H1 (cell line): ENCODE measurements around the gene FOXQ1. TPM values are rescaled to one million over a fixed set of nuclear protein-coding genes. Genes with fewer than 3 reads are reported as not detected.

Source experiments
- CTCF ChIA-PET: fragments of 300-600 bp; sonication (Branson Sonifier 250); formaldehyde crosslinking; loops from one replicate; lab custom pipeline; 2021; ENCODE audit not compliant: partially characterized antibody; lab: Charles Lee
- POLR2A ChIA-PET: fragments of 300-600 bp; sonication (Branson Sonifier 250); formaldehyde crosslinking; loops from one replicate; lab custom pipeline; 2021; ENCODE audit warnings: inconsistent platforms; ENCODE audit not compliant: partially characterized antibody; lab: Charles Lee
- DNase-seq, 2 experiments: peaks; one replicate each; pipeline versions ENCODE4 v3.0.0 to v3.0.0-alpha.2; 2010 to 2022; ENCODE audit warnings: low spot score in 2 of 2, low read depth in 1 of 2, mixed read lengths in 1 of 2
- FAIRE-seq: peaks from 2 replicates; lab custom pipeline; 2011; peaks lifted over from hg19 to GRCh38; lab: Jason Lieb, UNC
- H2AFZ ChIP-seq: 2 replicates; pipeline ENCODE4 v1.8.1; 2012; ENCODE audit warnings: low read length, inconsistent platforms
- H2AK5ac ChIP-seq: 2 replicates; pipeline ENCODE4 v1.6.1; 2013; ENCODE audit warnings: low read depth, low read length
- H2BK120ac ChIP-seq: replicated peaks from 2 replicates; pipeline ENCODE3; 2013; ENCODE audit warnings: low read depth, low read length, inconsistent platforms
- H2BK12ac ChIP-seq: 2 replicates; pipeline ENCODE4 v1.6.1; 2013; ENCODE audit warnings: low read depth, low read length
- H2BK15ac ChIP-seq: 2 replicates; pipeline ENCODE4 v1.6.1; 2013; ENCODE audit warnings: low read length
- H2BK20ac ChIP-seq: 2 replicates; pipeline ENCODE4 v1.6.1; 2013; ENCODE audit warnings: low read length
- H2BK5ac ChIP-seq: 2 replicates; pipeline ENCODE4 v1.6.1; 2013; ENCODE audit warnings: low read depth, low read length
- H3K14ac ChIP-seq: 2 replicates; pipeline ENCODE4 v1.6.1; 2013; ENCODE audit warnings: inconsistent platforms; ENCODE audit not compliant: insufficient read length
- H3K18ac ChIP-seq: 2 replicates; pipeline ENCODE4 v1.6.1; 2013; ENCODE audit warnings: low read length; ENCODE audit errors: extremely low read depth
- H3K23ac ChIP-seq: 2 replicates; pipeline ENCODE4 v1.6.1; 2013; ENCODE audit warnings: inconsistent platforms; ENCODE audit not compliant: insufficient read length
- H3K23me2 ChIP-seq: 2 replicates; pipeline ENCODE4 v1.6.1; 2013; ENCODE audit warnings: low read depth, low read length
- H3K27ac ChIP-seq: 2 replicates; pipeline ENCODE4 v1.6.1; 2011; ENCODE audit warnings: low read depth, low read length, inconsistent platforms
- H3K27me3 ChIP-seq, 4 experiments: replicated peaks in 1 of 4; 1 replicate in 1 of 4; 2 replicates in 3 of 4; pipeline versions ENCODE4 v1.6.1 to v1.8.1; 2011 to 2013; ENCODE audit warnings: low read length in 3 of 4, mild to moderate bottlenecking in 3 of 4, inconsistent platforms in 2 of 4, mixed read lengths in 2 of 4, moderate library complexity in 1 of 4; ENCODE audit not compliant: control insufficient read depth in 3 of 4, insufficient read depth in 3 of 4; ENCODE audit errors: extremely low read depth in 1 of 4
- H3K36me3 ChIP-seq, 4 experiments: 2 replicates each; pipeline versions ENCODE4 v1.6.1 to v1.8.1; 2011 to 2013; ENCODE audit warnings: mild to moderate bottlenecking in 4 of 4, low read length in 3 of 4, moderate library complexity in 2 of 4, control low read depth in 1 of 4, inconsistent platforms in 1 of 4; ENCODE audit not compliant: insufficient read depth in 4 of 4, control insufficient read depth in 2 of 4
- H3K4ac ChIP-seq: replicated peaks from 2 replicates; pipeline ENCODE3; 2013; ENCODE audit warnings: low read length, low read depth, mixed read lengths, inconsistent platforms; ENCODE audit not compliant: insufficient read length
- H3K4me1 ChIP-seq, 4 experiments: replicated peaks in 1 of 4; 1 replicate in 1 of 4; 2 replicates in 3 of 4; pipeline versions ENCODE4 v1.6.1 to v1.8.1; 2011 to 2013; ENCODE audit warnings: low read length in 3 of 4, inconsistent platforms in 2 of 4, mixed read lengths in 1 of 4; ENCODE audit not compliant: insufficient read depth in 4 of 4, control insufficient read depth in 3 of 4
- H3K4me2 ChIP-seq, 2 experiments: 2 replicates each; pipeline versions ENCODE4 v1.6.1 to v1.8.1; 2011 to 2013; ENCODE audit warnings: low read depth in 2 of 2, low read length in 2 of 2, control low read depth in 1 of 2, inconsistent platforms in 1 of 2, mild to moderate bottlenecking in 1 of 2; ENCODE audit not compliant: insufficient read depth in 1 of 2
- H3K4me3 ChIP-seq, 4 experiments: fragments of 200-600, 300-600 bp in 1 of 4; sonication (generic), shearing (Covaris generic), sonication (Bioruptor Twin) in 1 of 4; 2 replicates each; pipeline versions ENCODE4 v1.5.1 to v1.8.1; 2011 to 2016; ENCODE audit warnings: low read length in 4 of 4, low read depth in 3 of 4, control low read depth in 2 of 4, inconsistent platforms in 2 of 4, mild to moderate bottlenecking in 2 of 4, mixed read lengths in 1 of 4, moderate library complexity in 1 of 4; ENCODE audit not compliant: insufficient read depth in 2 of 4; ENCODE audit errors: extremely low read depth in 1 of 4
- H3K56ac ChIP-seq: replicated peaks from 2 replicates; pipeline ENCODE3; 2013; ENCODE audit warnings: low read depth, mild to moderate bottlenecking, mixed read lengths, low read length, inconsistent platforms; ENCODE audit not compliant: insufficient read length
- H3K79me1 ChIP-seq: 2 replicates; pipeline ENCODE4 v1.6.1; 2013; ENCODE audit warnings: low read depth, low read length, control low read depth
- H3K79me2 ChIP-seq, 2 experiments: 2 replicates each; pipeline versions ENCODE4 v1.6.1 to v1.8.1; 2012 to 2013; ENCODE audit warnings: low read length in 2 of 2, mild to moderate bottlenecking in 2 of 2, inconsistent platforms in 1 of 2; ENCODE audit not compliant: insufficient read depth in 2 of 2, control insufficient read depth in 1 of 2
- H3K9ac ChIP-seq, 4 experiments: replicated peaks in 1 of 4; 1 replicate in 1 of 4; 2 replicates in 3 of 4; pipeline versions ENCODE4 v1.6.1 to v1.8.1; 2011 to 2013; ENCODE audit warnings: low read depth in 3 of 4, low read length in 3 of 4, control low read depth in 2 of 4, mild to moderate bottlenecking in 2 of 4, moderate library complexity in 2 of 4, inconsistent platforms in 1 of 4; ENCODE audit errors: extremely low read depth in 1 of 4
- H3K9me3 ChIP-seq, 2 experiments: 2 replicates each; pipeline versions ENCODE4 v1.6.1 to v1.8.1; 2012 to 2013; ENCODE audit warnings: mild to moderate bottlenecking in 2 of 2, moderate library complexity in 2 of 2, control low read depth in 1 of 2, inconsistent platforms in 1 of 2, low read depth in 1 of 2, low read length in 1 of 2, mixed read lengths in 1 of 2; ENCODE audit not compliant: insufficient read depth in 2 of 2
- H4K20me1 ChIP-seq, 2 experiments: replicated peaks in 1 of 2; 2 replicates each; pipeline versions ENCODE3 to v1.8.1; 2011 to 2013; ENCODE audit warnings: inconsistent platforms in 2 of 2, low read length in 2 of 2, mild to moderate bottlenecking in 1 of 2; ENCODE audit not compliant: insufficient read depth in 2 of 2, control insufficient read depth in 1 of 2
- H4K5ac ChIP-seq: 2 replicates; pipeline ENCODE4 v1.6.1; 2013; ENCODE audit warnings: low read length, low read depth, mixed read lengths, inconsistent platforms; ENCODE audit not compliant: insufficient read length
- H4K8ac ChIP-seq: 2 replicates; pipeline ENCODE4 v1.8.0; 2013; ENCODE audit warnings: mild to moderate bottlenecking, moderate library complexity, low read length, inconsistent platforms; ENCODE audit not compliant: insufficient read depth; ENCODE audit errors: extremely low read depth
- H4K91ac ChIP-seq: replicated peaks from 2 replicates; pipeline ENCODE3; 2013; ENCODE audit warnings: low read length, mixed read lengths, inconsistent platforms; ENCODE audit not compliant: insufficient read length
- CREB1 ChIP-seq: IDR thresholded peaks from 2 replicates; pipeline ENCODE4 v1.6.1; 2012; ENCODE audit warnings: inconsistent platforms
- CTCF ChIP-seq, 3 experiments: IDR thresholded peaks; 1 replicate in 2 of 3; 2 replicates in 1 of 3; pipeline versions ENCODE4 v1.5.1 to v1.6.1; 2011; ENCODE audit warnings: low read length in 3 of 3, mild to moderate bottlenecking in 3 of 3, inconsistent platforms in 2 of 3, low read depth in 1 of 3, moderate library complexity in 1 of 3; ENCODE audit not compliant: insufficient read depth in 1 of 3; ENCODE audit errors: control extremely low read depth in 1 of 3
- EGR1 ChIP-seq: IDR thresholded peaks from 2 replicates; pipeline ENCODE4 v1.6.1; 2011; ENCODE audit warnings: low read depth, low read length, borderline replicate concordance
- POU5F1 ChIP-seq: IDR thresholded peaks from 2 replicates; pipeline ENCODE4 v1.6.1; 2011; ENCODE audit warnings: low read depth, mild to moderate bottlenecking, low read length, moderate library complexity
- RAD21 ChIP-seq, 2 experiments: IDR thresholded peaks in 1 of 2; conservative IDR thresholded peaks in 1 of 2; 2 replicates each; pipeline ENCODE4 v1.6.1; 2011; ENCODE audit warnings: low read depth in 2 of 2, low read length in 2 of 2, improper control_type of control experiment in 1 of 2, inconsistent platforms in 1 of 2, mild to moderate bottlenecking in 1 of 2, moderate library complexity in 1 of 2
- WGBS, 2 experiments: shearing (Covaris generic) in 1 of 2; methylation state at CpG; one replicate each; pipeline versions ENCODE4 v1.1.6 to v1.1.7; 2013 to 2015; ENCODE audit warnings: low lambda C conversion rate in 2 of 2, mixed read lengths in 2 of 2, inconsistent platforms in 1 of 2, low coverage in 1 of 2, missing lambda C conversion rate in 1 of 2; ENCODE audit not compliant: insufficient replicate concordance in 2 of 2, insufficient coverage in 1 of 2, insufficient read length in 1 of 2; ENCODE audit errors: extremely low coverage in 1 of 2, missing lambda C conversion rate in 1 of 2; 5-methylcytosine and 5-hydroxymethylcytosine counted together
- polyA plus RNA-seq, 7 experiments: library from polyadenylated mRNA; depleted of rRNA in 3 of 7; stranded (reverse) in 5 of 7; unstranded in 2 of 7; fragments of >200 nt in 5 of 7; fragments of 200-250 nt in 2 of 7; gene quantifications; 1 replicate in 5 of 7; 2 replicates in 1 of 7; 4 replicates in 1 of 7; pipeline versions ENCODE4 v1.2.1 to v1.2.3, GENCODE V29; 2011 to 2013; ENCODE audit warnings: missing spikeins in 2 of 7, mixed read lengths in 2 of 7
- total RNA-seq: library from RNA; stranded (reverse); fragmentation: NEBNext Ultra II Directional; extraction: Animal tissue kit (Norgen Biotek cat#: 25700); gene quantifications from 2 replicates; pipeline ENCODE4 v1.2.1, GENCODE V29; 2021

The FOXQ1 gene
- total and polyA plus RNA-seq, 2 of the 8 experiments (the other 6 are each of a cell fraction or from before 2014, with no cell fraction given) = 0.03 TPM; not detected in 1

- no peaks in the 10 kb centered on the region for H3K79me1 ChIP-seq
- H2BK15ac ChIP-seq = no peak overlapping the region
- H2BK12ac ChIP-seq = no peak overlapping the region
- H4K5ac ChIP-seq = no peak overlapping the region
- H3K14ac ChIP-seq = no peak overlapping the region
- no peak overlapping the region for H3K18ac ChIP-seq
- no peak overlapping the region for H3K27ac ChIP-seq
- H2BK20ac ChIP-seq = no peak overlapping the region
- CTCF ChIA-PET = interaction anchor here (0.6 to 3.2 kb wide), 13 partner anchors 10 to 452 kb away, joined by 3 to 12 read pairs (median 4); no protein-coding TSS in a partner anchor
- H3K9me3 ChIP-seq = no peaks in the 10 kb centered on the region
- H3K9ac ChIP-seq = no peak overlapping the region
- no peak overlapping the region for H3K4ac ChIP-seq
- no peak overlapping the region for H3K23ac ChIP-seq
- H2AK5ac ChIP-seq = no peak overlapping the region
- 78% methylated on average over 16 of the region's 16 CpGs; no CpG with 5 or more reads in 1 of the 2 experiments for WGBS, 2 experiments
- H4K8ac ChIP-seq = no peak overlapping the region
- H4K20me1 ChIP-seq = no peaks in the 10 kb centered on the region
- no peak overlapping the region for H3K4me3 ChIP-seq
- H3K79me2 ChIP-seq = no peaks in the 10 kb centered on the region
- no peak overlapping the region for H2BK120ac ChIP-seq
- TF ChIP-seq RAD21 (IDR thresholded peaks at IDR 0.05 in 1 of 2, conservative IDR thresholded peaks at IDR 0.05 in 1 of 2; ENCODE audit: low read depth in 2 of 2, low read length in 2 of 2) (peak; percentile 72 to 78), CTCF (IDR thresholded peaks at IDR 0.05; ENCODE audit: control extremely low read depth in 1 of 3, insufficient read depth in 1 of 3, low read depth in 1 of 3, low read length in 3 of 3) (peak; percentile 59 to 72 (median 67)), EGR1 (no peak), POU5F1 (no peak), CREB1 (no peak)
- H2AFZ ChIP-seq = no peak overlapping the region
- peaks cover 0 to 6% (median 0%) of the 10 kb centered on the region in 4 experiments; a peak in 1 of 7 replicates for H3K4me1 ChIP-seq
- H3K56ac ChIP-seq = no peak overlapping the region
- no peaks in the 10 kb centered on the region for H3K23me2 ChIP-seq
- H2BK5ac ChIP-seq = no peak overlapping the region
- FAIRE-seq = peak; percentile 62
- H3K36me3 ChIP-seq = no peaks in the 10 kb centered on the region
- H4K91ac ChIP-seq = no peak overlapping the region
- POLR2A ChIA-PET = interaction anchor here (1.1 kb wide), 1 partner anchor 14 kb away, joined by 3 read pairs; no protein-coding TSS in a partner anchor
- no peak overlapping the region for H3K4me2 ChIP-seq
- no peak for DNase-seq
- 0 out of 7 replicates have a peak, but pooled peaks cover 0 to 3% (median 1%) of the 10 kb centered on the region in 4 experiments for H3K27me3 ChIP-seq
These were observed 52.1 kb downstream of the FOXQ1 start for GRCh38 chr6:1363729-1364572.
